Measurements from ENCODE around the gene PID1. TPM values are rescaled to one million over a fixed set of nuclear protein-coding genes. Genes with fewer than 3 reads are reported as not detected.

PID1 gene
- polyA plus RNA-seq, 1 experiment = 1.8 TPM

GRCh38 chr2:229130522-229130921 lies 140.6 kb downstream of the PID1 start:
- no peaks in the 10 kb centered on the region for H3K9me3 ChIP-seq (ENCODE audit: control insufficient read depth, insufficient read depth, low read length)
- ChIA-PET CTCF (no interaction called here), POLR2A (no interaction called here)
- DNase-seq (ENCODE audit: low read depth, low spot score) = no peak
- no peak for TF ChIP-seq CTCF (IDR thresholded peaks at IDR 0.05; ENCODE audit: low read depth, low read length)
- H3K27ac ChIP-seq (ENCODE audit: low read depth, low read length) = no peak overlapping the region
- H3K27me3 ChIP-seq (ENCODE audit: control insufficient read depth, insufficient read depth, low read length) = no peaks in the 10 kb centered on the region
- H3K4me3 ChIP-seq (ENCODE audit: low read depth, low read length) = no peak overlapping the region

GRCh38 chr2:229129738-229130371 lies 141.2 kb downstream of the PID1 start:
- no peak overlapping the region for H3K27ac ChIP-seq (ENCODE audit: low read depth, low read length)
- CTCF ChIA-PET = interaction anchor here (0.6 kb wide), 1 partner anchor 90 kb away, joined by 4 read pairs; no protein-coding TSS in a partner anchor
- H3K9me3 ChIP-seq (ENCODE audit: control insufficient read depth, insufficient read depth, low read length) = no peaks in the 10 kb centered on the region
- DNase-seq (ENCODE audit: low read depth, low spot score) = no peak
- no peaks in the 10 kb centered on the region for H3K27me3 ChIP-seq (ENCODE audit: control insufficient read depth, insufficient read depth, low read length)
- no peak overlapping the region for H3K4me3 ChIP-seq (ENCODE audit: low read depth, low read length)
- POLR2A ChIA-PET = no interaction called here
- no peak for TF ChIP-seq CTCF (IDR thresholded peaks at IDR 0.05; ENCODE audit: low read depth, low read length)

GRCh38 chr2:229127471-229127870 lies 143.6 kb downstream of the PID1 start:
- Histone ChIP-seq H3K9me3 (ENCODE audit: control insufficient read depth, insufficient read depth, low read length) (no peaks in the 10 kb centered on the region), H3K27ac (ENCODE audit: low read depth, low read length) (no peak overlapping the region), H3K27me3 (ENCODE audit: control insufficient read depth, insufficient read depth, low read length) (no peaks in the 10 kb centered on the region), H3K4me3 (ENCODE audit: low read depth, low read length) (no peak overlapping the region)
- ChIA-PET CTCF (no interaction called here), POLR2A (no interaction called here)
- no peak for TF ChIP-seq CTCF (IDR thresholded peaks at IDR 0.05; ENCODE audit: low read depth, low read length)
- DNase-seq (ENCODE audit: low read depth, low spot score) = no peak

- H3K27ac ChIP-seq (ENCODE audit: low read depth, low read length) = no peak overlapping the region
- no peaks in the 10 kb centered on the region for H3K9me3 ChIP-seq (ENCODE audit: control insufficient read depth, insufficient read depth, low read length)
- ChIA-PET CTCF (no interaction called here), POLR2A (no interaction called here)
- no peak for TF ChIP-seq CTCF (IDR thresholded peaks at IDR 0.05; ENCODE audit: low read depth, low read length)
- no peaks in the 10 kb centered on the region for H3K27me3 ChIP-seq (ENCODE audit: control insufficient read depth, insufficient read depth, low read length)
- DNase-seq (ENCODE audit: low read depth, low spot score) = no peak
- H3K4me3 ChIP-seq (ENCODE audit: low read depth, low read length) = no peak overlapping the region
Observed at GRCh38 chr2:229126066-229126465, 145.0 kb downstream of the PID1 start.

GRCh38 chr2:229124136-229124535 lies 147.0 kb downstream of the PID1 start:
- POLR2A ChIA-PET = no interaction called here
- H3K27ac ChIP-seq (ENCODE audit: low read depth, low read length) = no peak overlapping the region
- no peak overlapping the region for H3K4me3 ChIP-seq (ENCODE audit: low read depth, low read length)
- no peak for TF ChIP-seq CTCF (IDR thresholded peaks at IDR 0.05; ENCODE audit: low read depth, low read length)
- no peaks in the 10 kb centered on the region for H3K9me3 ChIP-seq (ENCODE audit: control insufficient read depth, insufficient read depth, low read length)
- CTCF ChIA-PET = no interaction called here
- no peaks in the 10 kb centered on the region for H3K27me3 ChIP-seq (ENCODE audit: control insufficient read depth, insufficient read depth, low read length)
- DNase-seq (ENCODE audit: low read depth, low spot score) = no peak

Measured in AG04450 (cell line).